Putamen (tissue), 1 donor: ENCODE data around the gene CENPP.
"Not testable (repeated sequence)": the region's sequence is repeated elsewhere in the genome, so short reads cannot be mapped to it uniquely, and the experiment has no call there.

Experiments
- DNase-seq: peaks from one replicate; pipeline ENCODE4 v3.0.0-alpha.2; 2016; ENCODE audit warnings: low spot score

The CENPP gene

GRCh38 chr9:92380603-92381002, 54.9 kb downstream of the CENPP start:
- DNase-seq = no peak

GRCh38 chr9:92381775-92382174, 56.0 kb downstream of the CENPP start:
- DNase-seq = no peak

GRCh38 chr9:92384375-92384774, 58.6 kb downstream of the CENPP start:
- no peak for DNase-seq

- no peak for DNase-seq
Observed at GRCh38 chr9:92385001-92385400, 59.2 kb downstream of the CENPP start.

- no peak for DNase-seq
Observed at GRCh38 chr9:92385477-92385876, 59.7 kb downstream of the CENPP start.

GRCh38 chr9:92385953-92386352, 60.2 kb downstream of the CENPP start:
- peak; percentile 14 for DNase-seq

- no peak for DNase-seq
Observed at GRCh38 chr9:92392690-92393089, 66.9 kb downstream of the CENPP start.

- DNase-seq = no peak
Observed at GRCh38 chr9:92393686-92394085, 67.9 kb downstream of the CENPP start.

- no peak for DNase-seq
Observed at GRCh38 chr9:92395617-92396016, 69.9 kb downstream of the CENPP start.

GRCh38 chr9:92397853-92398252, 72.1 kb downstream of the CENPP start:
- DNase-seq = no peak

GRCh38 chr9:92402360-92402759, 76.6 kb downstream of the CENPP start:
- DNase-seq = no peak

GRCh38 chr9:92402826-92403745, 77.3 kb downstream of the CENPP start:
- no peak for DNase-seq

GRCh38 chr9:92404042-92404836, 78.5 kb downstream of the CENPP start, which contains the start of gene OGN:
OGN (minus strand) TSS chr9:92404578; CDS start chr9:92403407, 1,171 bp downstream.
- no peak for DNase-seq

- no peak for DNase-seq
Observed at GRCh38 chr9:92405818-92406217, 80.1 kb downstream of the CENPP start.

GRCh38 chr9:92406477-92406876, 80.7 kb downstream of the CENPP start:
- DNase-seq = peak; percentile 35

GRCh38 chr9:92407818-92408217, 82.1 kb downstream of the CENPP start:
- no peak for DNase-seq

GRCh38 chr9:92408747-92409478, 83.2 kb downstream of the CENPP start:
- DNase-seq = no peak

GRCh38 chr9:92411157-92411556, 85.4 kb downstream of the CENPP start:
- not testable (repeated sequence) for DNase-seq

GRCh38 chr9:92414566-92414965, 88.8 kb downstream of the CENPP start:
- DNase-seq = no peak

- no peak for DNase-seq
Observed at GRCh38 chr9:92422611-92423338, 97.0 kb downstream of the CENPP start.

- no peak for DNase-seq
Observed at GRCh38 chr9:92423612-92424011, 97.9 kb downstream of the CENPP start.

- no peak for DNase-seq
Observed at GRCh38 chr9:92424340-92424739, 98.6 kb downstream of the CENPP start, which contains the start of gene OMD. OMD (minus strand) TSS chr9:92424471; CDS start chr9:92417558, 6,913 bp downstream.
